ENCODE results near the gene ZNF579. TPM values are rescaled to one million over a fixed set of nuclear protein-coding genes. Genes with fewer than 3 reads are reported as not detected.

The ZNF579 gene
- total RNA-seq, 1 experiment from 2014 or later, result 13.5 TPM

GRCh38 chr19:55559684-55560083 lies 21.0 kb downstream of the ZNF579 start:
- H3K4me3 ChIP-seq (ENCODE audit: low read length), result no peak overlapping the region
- H3K27ac ChIP-seq (ENCODE audit: low read length), result no peak overlapping the region
- H3F3A ChIP-seq (ENCODE audit: low read length, unreplicated experiment), result no peaks in the 10 kb centered on the region
- no peaks in the 10 kb centered on the region for H3K27me3 ChIP-seq (ENCODE audit: low read length)
- POLR2A ChIA-PET (ENCODE audit: unreplicated experiment), result no interaction called here
- BruUV-seq (replicated peaks), result no TSS peak
- H4K20me1 ChIP-seq (ENCODE audit: low read length), result no peaks in the 10 kb centered on the region
- no peaks in the 10 kb centered on the region for H3K9me3 ChIP-seq (ENCODE audit: low read length)
- H3K36me3 ChIP-seq (ENCODE audit: low read depth, low read length), result no peaks in the 10 kb centered on the region
- intact Hi-C loops (cut with micrococcal nuclease), result no loop called here
- no peaks in the 10 kb centered on the region for H3K4me1 ChIP-seq (ENCODE audit: insufficient read depth, low read length)
- ATAC-seq (no peak), DNase-seq (no peak)
- H2AFZ ChIP-seq (ENCODE audit: low read length), result no peak overlapping the region
- CTCF ChIA-PET, result no interaction called here
- no peak overlapping the region for H3K9ac ChIP-seq (ENCODE audit: low read length)
- TF ChIP-seq EZH2 (IDR thresholded peaks at IDR 0.05; ENCODE audit: low read length, unreplicated experiment), result no peak
- TF ChIP-seq EZH2phosphoT487 (IDR thresholded peaks at IDR 0.05; ENCODE audit: borderline replicate concordance, low read length), result no peak
- no peak for TF ChIP-seq CTCF (conservative IDR thresholded peaks at IDR 0.05; ENCODE audit: low read depth, low read length)
- H3K9me2 ChIP-seq (replicated peaks; ENCODE audit: low read length), result no peaks in the 10 kb centered on the region
- no peak overlapping the region for H3K4me2 ChIP-seq (ENCODE audit: low read length)
- H3K79me2 ChIP-seq (ENCODE audit: low read length), result no peaks in the 10 kb centered on the region

- peaks cover 9% of the 10 kb centered on the region for H3K4me1 ChIP-seq (ENCODE audit: insufficient read depth, low read length)
- H3K79me2 ChIP-seq (ENCODE audit: low read length), result no peaks in the 10 kb centered on the region
- no peak for TF ChIP-seq EZH2 (IDR thresholded peaks at IDR 0.05; ENCODE audit: low read length, unreplicated experiment)
- TF ChIP-seq EZH2phosphoT487 (IDR thresholded peaks at IDR 0.05; ENCODE audit: borderline replicate concordance, low read length), result no peak
- no peak for TF ChIP-seq CTCF (conservative IDR thresholded peaks at IDR 0.05; ENCODE audit: low read depth, low read length)
- H3K27me3 ChIP-seq (ENCODE audit: low read length), result no peaks in the 10 kb centered on the region
- ChIA-PET CTCF (no interaction called here), POLR2A (ENCODE audit: unreplicated experiment) (no interaction called here)
- intact Hi-C loops (cut with micrococcal nuclease), result no loop called here
- no peak overlapping the region for H3K9ac ChIP-seq (ENCODE audit: low read length)
- H4K20me1 ChIP-seq (ENCODE audit: low read length), result no peaks in the 10 kb centered on the region
- H2AFZ ChIP-seq (ENCODE audit: low read length), result no peak overlapping the region
- no peak overlapping the region for H3K4me2 ChIP-seq (ENCODE audit: low read length)
- H3K36me3 ChIP-seq (ENCODE audit: low read depth, low read length), result no peaks in the 10 kb centered on the region
- BruUV-seq (replicated peaks), result no TSS peak
- no peak for ATAC-seq
- no peaks in the 10 kb centered on the region for H3F3A ChIP-seq (ENCODE audit: low read length, unreplicated experiment)
- H3K9me3 ChIP-seq (ENCODE audit: low read length), result no peaks in the 10 kb centered on the region
- H3K4me3 ChIP-seq (ENCODE audit: low read length), result no peak overlapping the region
- H3K9me2 ChIP-seq (replicated peaks; ENCODE audit: low read length), result no peaks in the 10 kb centered on the region
- no peak for DNase-seq
- no peak overlapping the region for H3K27ac ChIP-seq (ENCODE audit: low read length)
Observed at GRCh38 chr19:55554741-55555152, 25.9 kb downstream of the ZNF579 start.

DNA sequence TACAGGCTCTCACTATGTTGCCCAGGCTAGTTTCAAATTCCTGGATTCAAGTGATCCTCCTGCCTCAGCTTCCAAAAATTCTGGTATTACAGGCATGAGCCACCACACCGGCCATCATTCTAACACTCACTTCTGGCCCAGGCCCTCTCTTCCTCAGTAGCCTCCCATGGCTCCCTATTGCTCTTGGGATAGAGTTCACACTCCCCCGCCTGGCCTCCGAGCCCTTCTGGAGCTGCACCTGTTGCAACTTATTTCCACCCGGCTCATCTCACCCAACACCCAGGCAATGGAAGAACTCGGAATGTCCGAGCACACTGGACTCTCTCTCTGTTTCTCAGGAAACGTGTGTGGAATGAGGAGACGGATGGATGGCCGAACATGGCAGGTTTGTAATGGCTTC lies 26.3 kb downstream of the ZNF579 start:
- intact Hi-C loops (cut with micrococcal nuclease), result no loop called here
- H3K4me2 ChIP-seq (ENCODE audit: low read length), result no peak overlapping the region
- no peaks in the 10 kb centered on the region for H3K36me3 ChIP-seq (ENCODE audit: low read depth, low read length)
- ChIA-PET CTCF (no interaction called here), POLR2A (ENCODE audit: unreplicated experiment) (no interaction called here)
- H3K27ac ChIP-seq (ENCODE audit: low read length), result no peak overlapping the region
- ATAC-seq (no peak), DNase-seq (no peak)
- no peak for TF ChIP-seq EZH2 (IDR thresholded peaks at IDR 0.05; ENCODE audit: low read length, unreplicated experiment)
- no peak for TF ChIP-seq EZH2phosphoT487 (IDR thresholded peaks at IDR 0.05; ENCODE audit: borderline replicate concordance, low read length)
- TF ChIP-seq CTCF (conservative IDR thresholded peaks at IDR 0.05; ENCODE audit: low read depth, low read length), result no peak
- no peaks in the 10 kb centered on the region for H4K20me1 ChIP-seq (ENCODE audit: low read length)
- H3K9ac ChIP-seq (ENCODE audit: low read length), result no peak overlapping the region
- no peaks in the 10 kb centered on the region for H3K27me3 ChIP-seq (ENCODE audit: low read length)
- peaks cover 13% of the 10 kb centered on the region for H3K4me1 ChIP-seq (ENCODE audit: insufficient read depth, low read length)
- BruUV-seq (replicated peaks), result no TSS peak
- no peaks in the 10 kb centered on the region for H3F3A ChIP-seq (ENCODE audit: low read length, unreplicated experiment)
- no peaks in the 10 kb centered on the region for H3K9me3 ChIP-seq (ENCODE audit: low read length)
- H3K79me2 ChIP-seq (ENCODE audit: low read length), result no peaks in the 10 kb centered on the region
- H2AFZ ChIP-seq (ENCODE audit: low read length), result no peak overlapping the region
- H3K4me3 ChIP-seq (ENCODE audit: low read length), result no peak overlapping the region
- H3K9me2 ChIP-seq (replicated peaks; ENCODE audit: low read length), result no peaks in the 10 kb centered on the region
